Kidney (tissue), 14 donors: ENCODE data around the gene FERMT3. TPM values are rescaled to one million over a fixed set of nuclear protein-coding genes. Genes with fewer than 3 reads are reported as not detected.

ENCODE experiments used
- DNase-seq, 5 donors: peaks; one replicate each; pipeline ENCODE4 v3.0.0-alpha.2; 2013 to 2020
- FAIRE-seq: peaks from 2 replicates; lab custom pipeline; 2012; peaks lifted over from hg19 to GRCh38; lab: Jason Lieb, UNC
- H3K27ac ChIP-seq, 2 donors: one replicate each; pipeline ENCODE4 v1.7.0; 2013; ENCODE audit warnings: low read depth in 2 of 2, low read length in 2 of 2, inconsistent platforms in 1 of 2
- H3K27me3 ChIP-seq: one replicate; pipeline ENCODE4 v1.7.1; 2013; ENCODE audit warnings: low read length, inconsistent platforms; ENCODE audit not compliant: control insufficient read depth, insufficient read depth
- H3K36me3 ChIP-seq, 3 donors: one replicate each; pipeline versions ENCODE4 v1.7.0 to v1.7.1; 2013; ENCODE audit warnings: low read length in 3 of 3, control low read depth in 1 of 3, inconsistent platforms in 1 of 3; ENCODE audit not compliant: insufficient read depth in 3 of 3, control insufficient read depth in 2 of 3
- H3K4me1 ChIP-seq, 3 donors: one replicate each; pipeline versions ENCODE4 v1.7.0 to v1.7.1; 2013; ENCODE audit warnings: low read length in 3 of 3, inconsistent platforms in 1 of 3, low read depth in 1 of 3; ENCODE audit not compliant: control insufficient read depth in 2 of 3, insufficient read depth in 2 of 3
- H3K4me3 ChIP-seq, 3 donors: one replicate each; pipeline versions ENCODE4 v1.7.0 to v1.8.1; 2013; ENCODE audit warnings: low read length in 3 of 3, control low read depth in 1 of 3, inconsistent platforms in 1 of 3
- H3K9ac ChIP-seq, 3 donors: one replicate each; pipeline versions ENCODE4 v1.7.0 to v1.7.1; 2013; ENCODE audit warnings: low read length in 3 of 3, control low read depth in 1 of 3, inconsistent platforms in 1 of 3
- H3K9me3 ChIP-seq, 3 donors: one replicate each; pipeline versions ENCODE4 v1.7.0 to v1.7.1; 2013; ENCODE audit warnings: low read length in 3 of 3, control low read depth in 1 of 3, inconsistent platforms in 1 of 3; ENCODE audit not compliant: control insufficient read depth in 2 of 3, insufficient read depth in 1 of 3
- CTCF ChIP-seq: IDR thresholded peaks from 3 replicates; pipeline ENCODE4 v1.5.1; 2012; ENCODE audit warnings: mild to moderate bottlenecking, moderate library complexity, borderline replicate concordance; ENCODE audit not compliant: insufficient read depth; ENCODE audit errors: extremely low read depth
- intact Hi-C: fragments of 100-400 bp; cut with DNase I; formaldehyde crosslinking; loops from one replicate; pipeline ENCODE4 v1.11.1; 2022
- polyA plus RNA-seq: library from polyadenylated mRNA; stranded (reverse); fragments of 350-450 nt; fragmentation: Illumina TruSeq; extraction: RNeasy Lipid Tissue Mini Kit (QIAGEN cat#74804); gene quantifications from one replicate; pipeline ENCODE4 v1.2.3, GENCODE V29; 2014; ENCODE audit warnings: low read depth, low replicate concordance; ENCODE audit not compliant: insufficient read depth
- total RNA-seq: library from RNA; stranded (reverse); fragmentation: NEBNext Ultra II Directional; extraction: Animal tissue kit (Norgen Biotek cat#: 25700); gene quantifications from one replicate; pipeline ENCODE4 v1.2.1, GENCODE V29; 2021
- donor health status: control.
- donor health status: control.
- donor health status: control.
- donor health status: control.
- donor health status: control.
- donor health status: DM: yes; HTN: yes; CAD: no.
- donor health status: Normal renal cell carcinoma (clear cell type).

Gene FERMT3
- total and polyA plus RNA-seq, 2 donors from 2014 or later: 11.8 to 36.3 TPM

GRCh38 chr11:64263947-64264317 is 57.4 kb downstream of the FERMT3 start:
- Histone ChIP-seq H3K36me3 (peaks cover 0 to 8% (median 0%) of the 10 kb centered on the region in 3 donors), H3K27ac (no peak overlapping the region), H3K4me1 (peaks cover 0 to 12% (median 8%) of the 10 kb centered on the region in 3 donors), H3K27me3 (no peaks in the 10 kb centered on the region), H3K4me3 (no peak overlapping the region), H3K9ac (no peak overlapping the region), H3K9me3 (no peaks in the 10 kb centered on the region)
- DNase-seq: no peak
- no peak for TF ChIP-seq CTCF
- intact Hi-C loops: no loop called here
- FAIRE-seq: no peak

- Histone ChIP-seq H3K9ac (no peak overlapping the region), H3K9me3 (no peaks in the 10 kb centered on the region), H3K4me3 (no peak overlapping the region), H3K36me3 (peaks cover 0 to 8% (median 0%) of the 10 kb centered on the region in 3 donors), H3K27ac (no peak overlapping the region), H3K27me3 (no peaks in the 10 kb centered on the region), H3K4me1 (peaks cover 0 to 14% (median 9%) of the 10 kb centered on the region in 3 donors)
- no peak for FAIRE-seq
- no peak for TF ChIP-seq CTCF
- intact Hi-C loops: no loop called here
- peak in 1 of 5 donors; percentile 69 for DNase-seq
Observed at GRCh38 chr11:64264371-64264852, 57.9 kb downstream of the FERMT3 start.

- TF ChIP-seq CTCF: no peak
- FAIRE-seq: no peak
- Histone ChIP-seq H3K4me3 (no peak overlapping the region), H3K9ac (no peak overlapping the region), H3K9me3 (no peaks in the 10 kb centered on the region), H3K36me3 (peaks cover 0 to 4% (median 0%) of the 10 kb centered on the region in 3 donors), H3K4me1 (peaks cover 0 to 14% (median 9%) of the 10 kb centered on the region in 3 donors), H3K27me3 (no peaks in the 10 kb centered on the region), H3K27ac (no peak overlapping the region)
- intact Hi-C loops: no loop called here
- peak in 1 of 5 donors; percentile 66 for DNase-seq
Observed at GRCh38 chr11:64265176-64266160, 58.9 kb downstream of the FERMT3 start.
